HepG2 (cell line): ENCODE data around the gene RECK. TPM values are rescaled to one million over a fixed set of nuclear protein-coding genes. Genes with fewer than 3 reads are reported as not detected.

Experiments used
- ATAC-seq: fragments of 200-7000 bp; cut with Tn5 transposase; 3 replicates; pipeline ENCODE4 v1.9.1; 2020; ENCODE audit warnings: mild to moderate bottlenecking, moderate library complexity
- BruUV-seq: library from RNA; stranded (reverse); fragments of 400-500 nt; replicated peaks from 2 replicates; lab custom pipeline; 2021; lab: Mats Ljungman, UMichigan
- CTCF ChIA-PET: fragments of 300-600 bp; formaldehyde crosslinking; extraction: SDS; loops from one replicate; lab custom pipeline; 2021; ENCODE audit warnings: low total read pairs, inconsistent platforms, low intra/inter-chr PET ratio; lab: Yijun Ruan, JAX
- POLR2A ChIA-PET: fragments of 350-600 bp; sonication (Branson Sonifier 250); formaldehyde crosslinking; loops from one replicate; lab custom pipeline; 2020; ENCODE audit warnings: antibody characterized with exemption, inconsistent platforms; lab: Yijun Ruan, JAX
- DNase-seq: peaks from one replicate; pipeline ENCODE4 v3.0.0-alpha.2; 2015; ENCODE audit warnings: low spot score
- FAIRE-seq: peaks from 3 replicates; lab custom pipeline; 2011; peaks lifted over from hg19 to GRCh38; lab: Jason Lieb, UNC
- H2AFZ ChIP-seq: one replicate; pipeline ENCODE4 v1.6.1; 2011; ENCODE audit warnings: low read length, inconsistent platforms
- H3K27ac ChIP-seq: fragments of 300-600 bp; 3 replicates; pipeline ENCODE4 v1.8.0; 2011; ENCODE audit warnings: mixed run types, mild to moderate bottlenecking, mixed read lengths, low read length, inconsistent platforms; ENCODE audit not compliant: insufficient read depth; ENCODE audit errors: extremely low read length
- H3K27me3 ChIP-seq, 2 experiments: fragments of 200-600 bp in 1 of 2; 2 replicates in 1 of 2; 3 replicates in 1 of 2; pipeline versions ENCODE4 v1.6.0 to v1.8.0; 2011; ENCODE audit warnings: low read length in 2 of 2, mild to moderate bottlenecking in 2 of 2, moderate library complexity in 2 of 2, inconsistent platforms in 1 of 2; ENCODE audit not compliant: insufficient read depth in 2 of 2, control insufficient read depth in 1 of 2
- H3K36me3 ChIP-seq, 2 experiments: fragments of 200-600 bp in 1 of 2; replicated peaks in 1 of 2; 2 replicates in 1 of 2; 3 replicates in 1 of 2; pipeline versions ENCODE4 v1.5.1 to v1.8.0; 2011; ENCODE audit warnings: low read length in 2 of 2, inconsistent platforms in 1 of 2; ENCODE audit not compliant: insufficient read depth in 2 of 2, control insufficient read depth in 1 of 2
- H3K4me1 ChIP-seq: 2 replicates; pipeline ENCODE4 v1.5.1; 2012; ENCODE audit warnings: low read length, inconsistent platforms; ENCODE audit not compliant: insufficient read depth
- H3K4me2 ChIP-seq: 2 replicates; pipeline ENCODE4 v1.6.0; 2011; ENCODE audit warnings: low read depth, low read length, inconsistent platforms
- H3K4me3 ChIP-seq, 3 experiments: fragments of 200-600 bp in 1 of 3; sonication (generic), shearing (Covaris generic) in 1 of 3; replicated peaks in 1 of 3; 2 replicates each; pipeline ENCODE4 v1.5.1; 2011 to 2016; ENCODE audit warnings: low read length in 3 of 3, inconsistent platforms in 2 of 3, low read depth in 2 of 3, mild to moderate bottlenecking in 2 of 3, control low read depth in 1 of 3, mixed read lengths in 1 of 3; ENCODE audit not compliant: insufficient read depth in 1 of 3
- H3K79me2 ChIP-seq: one replicate; pipeline ENCODE4 v1.6.1; 2011; ENCODE audit warnings: low read length, inconsistent platforms; ENCODE audit not compliant: insufficient read depth
- H3K9ac ChIP-seq: 2 replicates; pipeline ENCODE4 v1.6.0; 2011; ENCODE audit warnings: mild to moderate bottlenecking, low read depth, low read length, inconsistent platforms; ENCODE audit not compliant: insufficient read depth
- H3K9me3 ChIP-seq: 2 replicates; pipeline ENCODE4 v1.5.1; 2012; ENCODE audit warnings: mild to moderate bottlenecking, low read length
- H4K20me1 ChIP-seq: 2 replicates; pipeline ENCODE4 v1.6.0; 2011; ENCODE audit warnings: inconsistent platforms, mild to moderate bottlenecking, low read length, moderate library complexity; ENCODE audit not compliant: insufficient read depth
- CSRNP2 ChIP-seq: sonication (generic); formaldehyde crosslinking; conservative IDR thresholded peaks from 2 replicates; pipeline ENCODE4 v1.8.0; 2022; ENCODE audit warnings: low read depth, missing genetic modification reagents
- DPF2 ChIP-seq: sonication (generic); formaldehyde crosslinking; IDR thresholded peaks from 2 replicates; pipeline ENCODE4 v1.4.0; 2020; ENCODE audit warnings: mild to moderate bottlenecking, low read depth, missing genetic modification reagents, borderline replicate concordance
- HCFC1 ChIP-seq: fragments of 150-350 bp; IDR thresholded peaks from 2 replicates; pipeline ENCODE4 v1.6.1; 2014; ENCODE audit warnings: low read depth, low read length
- HNF4A ChIP-seq: sonication (generic); formaldehyde crosslinking; IDR thresholded peaks from 2 replicates; pipeline ENCODE4 v1.4.0; 2020; ENCODE audit warnings: missing genetic modification reagents
- PAXIP1 ChIP-seq: sonication (generic); formaldehyde crosslinking; conservative IDR thresholded peaks from 2 replicates; pipeline ENCODE4 v1.4.0; 2020; ENCODE audit warnings: mild to moderate bottlenecking, missing genetic modification reagents, moderate library complexity
- ZFY ChIP-seq: sonication (generic); formaldehyde crosslinking; IDR thresholded peaks from 2 replicates; pipeline ENCODE4 v1.4.0; 2020; ENCODE audit warnings: missing genetic modification reagents
- ZNF883 ChIP-seq: sonication (generic); formaldehyde crosslinking; IDR thresholded peaks from 2 replicates; pipeline ENCODE4 v1.5.1; 2020; ENCODE audit warnings: mild to moderate bottlenecking, missing genetic modification reagents; ENCODE audit errors: not compliant biosample characterization
- WGBS: methylation state at CpG from one replicate; pipeline ENCODE4 v1.1.6; 2017; ENCODE audit warnings: low lambda C conversion rate; 5-methylcytosine and 5-hydroxymethylcytosine counted together
- in situ Hi-C: cut with HindIII; loops from 2 replicates; pipeline ENCODE4 v1.10.0; 2017; ENCODE audit warnings: low pct_unique_long_range_greater_than_20kb; ENCODE audit not compliant: extremely low pct_ligation_motif_present
- intact Hi-C: fragments of 100-400 bp; cut with micrococcal nuclease; formaldehyde crosslinking; loops from one replicate; pipeline ENCODE4 v1.10.0; 2022; ENCODE audit not compliant: unreplicated experiment
- polyA plus RNA-seq, 8 experiments: library from polyadenylated mRNA; depleted of rRNA in 3 of 8; stranded (reverse) in 7 of 8; unstranded in 1 of 8; fragments of >200 nt; fragmentation: Illumina TruSeq in 4 of 8; extraction: Trizol in 4 of 8; gene quantifications; 2 replicates each; pipeline versions ENCODE4 v1.2.1 to v1.2.3, GENCODE V29; 2011 to 2016; ENCODE audit warnings: low read depth in 4 of 8, missing spikeins in 1 of 8, mixed read lengths in 1 of 8; ENCODE audit not compliant: insufficient read depth in 1 of 8
- total RNA-seq, 5 experiments: library from RNA; depleted of rRNA; stranded (reverse); fragments of >200 nt; fragmentation: Illumina TruSeq; extraction: Trizol; gene quantifications; 2 replicates each; pipeline ENCODE4 v1.2.3, GENCODE V29; 2016; ENCODE audit warnings: low read depth in 1 of 5
- TF ChIP-seq, protein P1 (sequence below): sonication (generic); formaldehyde crosslinking; conservative IDR thresholded peaks from 2 replicates; pipeline ENCODE4 v1.4.0; 2020; ENCODE audit warnings: missing genetic modification reagents
- TF ChIP-seq, protein P2 (sequence below): sonication (generic); formaldehyde crosslinking; IDR thresholded peaks from 2 replicates; pipeline ENCODE4 v1.4.0; 2020; ENCODE audit warnings: missing genetic modification reagents, borderline replicate concordance

RECK gene
- total and polyA plus RNA-seq, 2 of the 13 experiments (the other 11 are each of a cell fraction or from before 2014, with no cell fraction given) = 3.1 to 4.8 TPM

GRCh38 chr9:36033788-36034187 lies 2.9 kb upstream of the RECK start (continued):
- no peak for TF ChIP-seq CSRNP2 (CRISPR knock-in tag)
- TF ChIP-seq, protein P1, sequence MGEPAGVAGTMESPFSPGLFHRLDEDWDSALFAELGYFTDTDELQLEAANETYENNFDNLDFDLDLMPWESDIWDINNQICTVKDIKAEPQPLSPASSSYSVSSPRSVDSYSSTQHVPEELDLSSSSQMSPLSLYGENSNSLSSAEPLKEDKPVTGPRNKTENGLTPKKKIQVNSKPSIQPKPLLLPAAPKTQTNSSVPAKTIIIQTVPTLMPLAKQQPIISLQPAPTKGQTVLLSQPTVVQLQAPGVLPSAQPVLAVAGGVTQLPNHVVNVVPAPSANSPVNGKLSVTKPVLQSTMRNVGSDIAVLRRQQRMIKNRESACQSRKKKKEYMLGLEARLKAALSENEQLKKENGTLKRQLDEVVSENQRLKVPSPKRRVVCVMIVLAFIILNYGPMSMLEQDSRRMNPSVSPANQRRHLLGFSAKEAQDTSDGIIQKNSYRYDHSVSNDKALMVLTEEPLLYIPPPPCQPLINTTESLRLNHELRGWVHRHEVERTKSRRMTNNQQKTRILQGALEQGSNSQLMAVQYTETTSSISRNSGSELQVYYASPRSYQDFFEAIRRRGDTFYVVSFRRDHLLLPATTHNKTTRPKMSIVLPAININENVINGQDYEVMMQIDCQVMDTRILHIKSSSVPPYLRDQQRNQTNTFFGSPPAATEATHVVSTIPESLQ = no peak
- TF ChIP-seq DPF2 = no peak
- TF ChIP-seq ZFY = no peak
- no peak for TF ChIP-seq HCFC1

DNA sequence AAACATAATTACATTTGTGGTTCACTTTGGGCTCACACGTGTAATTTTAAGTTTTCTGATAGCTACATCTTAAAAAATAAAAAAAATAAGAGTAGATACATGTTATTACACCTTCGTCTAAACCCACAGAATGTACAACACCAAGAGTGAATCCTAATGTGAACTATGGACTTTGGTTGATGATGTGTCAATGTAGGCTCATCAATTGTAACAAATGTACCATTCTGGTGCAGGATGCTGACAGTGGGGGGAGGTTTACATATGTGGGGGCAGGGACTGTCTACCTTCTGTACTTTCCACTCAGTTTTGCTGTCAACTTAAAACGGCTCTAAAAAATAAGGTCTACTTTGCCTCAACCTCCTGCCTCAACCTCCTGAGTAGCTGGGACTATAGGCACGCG lies 2.5 kb upstream of the RECK start:
- H2AFZ ChIP-seq = no peak overlapping the region
- BruUV-seq = no TSS peak
- DNase-seq (peak; percentile 40), ATAC-seq (no peak), FAIRE-seq (no peak)
- H3K4me1 ChIP-seq = peaks cover 43% of the 10 kb centered on the region
- intact Hi-C loops (no loop called here), in situ Hi-C loops (no loop called here)
- 25% methylated on average over 5 of the region's 5 CpGs for WGBS
- no peaks in the 10 kb centered on the region for H4K20me1 ChIP-seq
- H3K9me3 ChIP-seq = no peaks in the 10 kb centered on the region
- H3K4me2 ChIP-seq = peak overlapping the region; percentile 13; the same call in 1 of the 2 replicates
- peaks cover 0 to 4% of the 10 kb centered on the region in 2 experiments; a peak in 1 of 5 replicates for H3K27me3 ChIP-seq
- no peak overlapping the region for H3K27ac ChIP-seq
- H3K4me3 ChIP-seq = no peak overlapping the region
- peak; percentile 65 for TF ChIP-seq PAXIP1 (CRISPR knock-in tag)
- TF ChIP-seq ZNF883 (CRISPR knock-in tag) = no peak
- TF ChIP-seq, protein P2, sequence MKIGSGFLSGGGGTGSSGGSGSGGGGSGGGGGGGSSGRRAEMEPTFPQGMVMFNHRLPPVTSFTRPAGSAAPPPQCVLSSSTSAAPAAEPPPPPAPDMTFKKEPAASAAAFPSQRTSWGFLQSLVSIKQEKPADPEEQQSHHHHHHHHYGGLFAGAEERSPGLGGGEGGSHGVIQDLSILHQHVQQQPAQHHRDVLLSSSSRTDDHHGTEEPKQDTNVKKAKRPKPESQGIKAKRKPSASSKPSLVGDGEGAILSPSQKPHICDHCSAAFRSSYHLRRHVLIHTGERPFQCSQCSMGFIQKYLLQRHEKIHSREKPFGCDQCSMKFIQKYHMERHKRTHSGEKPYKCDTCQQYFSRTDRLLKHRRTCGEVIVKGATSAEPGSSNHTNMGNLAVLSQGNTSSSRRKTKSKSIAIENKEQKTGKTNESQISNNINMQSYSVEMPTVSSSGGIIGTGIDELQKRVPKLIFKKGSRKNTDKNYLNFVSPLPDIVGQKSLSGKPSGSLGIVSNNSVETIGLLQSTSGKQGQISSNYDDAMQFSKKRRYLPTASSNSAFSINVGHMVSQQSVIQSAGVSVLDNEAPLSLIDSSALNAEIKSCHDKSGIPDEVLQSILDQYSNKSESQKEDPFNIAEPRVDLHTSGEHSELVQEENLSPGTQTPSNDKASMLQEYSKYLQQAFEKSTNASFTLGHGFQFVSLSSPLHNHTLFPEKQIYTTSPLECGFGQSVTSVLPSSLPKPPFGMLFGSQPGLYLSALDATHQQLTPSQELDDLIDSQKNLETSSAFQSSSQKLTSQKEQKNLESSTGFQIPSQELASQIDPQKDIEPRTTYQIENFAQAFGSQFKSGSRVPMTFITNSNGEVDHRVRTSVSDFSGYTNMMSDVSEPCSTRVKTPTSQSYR = peak; percentile 79; the same call in 1 of the 2 replicates
- peak; percentile 46; the same call in 1 of the 2 replicates for TF ChIP-seq HNF4A (CRISPR knock-in tag)
- H3K36me3 ChIP-seq = no peaks in the 10 kb centered on the region
- POLR2A ChIA-PET = no interaction called here
- no peaks in the 10 kb centered on the region for H3K79me2 ChIP-seq
- H3K9ac ChIP-seq = no peak overlapping the region
- CTCF ChIA-PET = no interaction called here
